ENCODE data around the gene AEN. TPM values are rescaled to one million over a fixed set of nuclear protein-coding genes. Genes with fewer than 3 reads are reported as not detected.

Gene AEN
- polyA plus RNA-seq, 2 of the 4 experiments (the other 2 are of a cell fraction), result 57.2 to 74.9 TPM

GRCh38 chr15:88638626-88639372 lies 17.7 kb downstream of the AEN start, which contains the start of gene ISG20:
Gene ISG20, plus strand, starts transcription at chr15:88639016. Its CDS starts 351 bp downstream, at chr15:88639367.
- ChIA-PET CTCF (interaction anchor here (0.6 to 1.6 kb wide), 13 partner anchors 9 to 241 kb away, joined by 3 to 6 read pairs (median 4); no protein-coding TSS in a partner anchor), POLR2A (interaction anchor here (0.6 to 1.4 kb wide), 4 partner anchors 144 to 452 kb away, joined by 3 to 17 read pairs (median 8); partner anchors contain the start of genes MRPL46 and MRPS11)
- DNase-seq (ENCODE audit: low read depth in 1 of 2, low spot score in 1 of 2) (peak; percentile 98 to 100), FAIRE-seq (peak; percentile 91), ATAC-seq (peak; percentile 80 to 92)
- H3K4me3 ChIP-seq, result peak within 1 kb of the TSS; percentile 31
- H3K27ac ChIP-seq, result peak within 1 kb of the TSS; percentile 87 to 92
- H3K9me3 ChIP-seq, result no peaks in the 10 kb centered on the region
- H3K4me1 ChIP-seq, result peaks cover 55% of the 10 kb centered on the region
- 5% methylated on average over 27 of the region's 27 CpGs for WGBS (ENCODE audit: missing lambda C conversion rate)
- H3K4me2 ChIP-seq, result peak within 1 kb of the TSS; percentile 81
- TF ChIP-seq RARB (CRISPR knock-in tag; IDR thresholded peaks at IDR 0.05) (no peak), POLR2AphosphoS2 (conservative IDR thresholded peaks at IDR 0.05; ENCODE audit: low read length) (0 out of 2 replicates have a peak, but pooled peaks have one; percentile 54), RNF2 (IDR thresholded peaks at IDR 0.05; ENCODE audit: borderline replicate concordance, low read depth) (no peak), MAX (IDR thresholded peaks at IDR 0.05) (peak; percentile 99), FOXS1 (CRISPR knock-in tag; IDR thresholded peaks at IDR 0.05) (peak; percentile 72; the same call in 1 of the 2 replicates), HOXA7 (CRISPR knock-in tag; IDR thresholded peaks at IDR 0.05) (peak; percentile 29; the same call in 1 of the 2 replicates), PHF8 (IDR thresholded peaks at IDR 0.05; ENCODE audit: borderline replicate concordance, low read depth) (no peak), CBX2 (IDR thresholded peaks at IDR 0.05; ENCODE audit: borderline replicate concordance, low read depth) (no peak), KDM5A (IDR thresholded peaks at IDR 0.05) (no peak), BCL3 (IDR thresholded peaks at IDR 0.05) (peak; percentile 72; the same call in 2 of the 3 replicates), NFE2L2 (conservative IDR thresholded peaks at IDR 0.05; ENCODE audit: low read length) (no peak), EP300 (IDR thresholded peaks at IDR 0.05) (peak; percentile 61 to 83; a peak in 3 of 5 replicates), NPAS2 (CRISPR knock-in tag; IDR thresholded peaks at IDR 0.05; ENCODE audit: borderline replicate concordance) (peak; percentile 34; the same call in 1 of the 2 replicates), TP53 (CRISPR knock-in tag; IDR thresholded peaks at IDR 0.05) (no peak), HOXB5 (CRISPR knock-in tag; IDR thresholded peaks at IDR 0.05) (0 out of 2 replicates have a peak, but pooled peaks have one; percentile 39), MYC (IDR thresholded peaks at IDR 0.05; ENCODE audit: borderline replicate concordance, low read length) (peak; percentile 95), HEYL (CRISPR knock-in tag; IDR thresholded peaks at IDR 0.05) (0 out of 2 replicates have a peak, but pooled peaks have one; percentile 30), GATA3 (IDR thresholded peaks at IDR 0.05; ENCODE audit: borderline replicate concordance) (peak; percentile 85), BHLHE40 (IDR thresholded peaks at IDR 0.05; ENCODE audit: low read depth, low read length) (peak; percentile 62), MAZ (IDR thresholded peaks at IDR 0.05; ENCODE audit: borderline replicate concordance, low read depth, low read length) (peak; percentile 66; the same call in 1 of the 2 replicates), PBX3 (IDR thresholded peaks at IDR 0.05) (no peak), ZNF302 (CRISPR knock-in tag; IDR thresholded peaks at IDR 0.05) (no peak), CTCF (IDR thresholded peaks at IDR 0.05) (peak; percentile 44), HDAC2 (IDR thresholded peaks at IDR 0.05) (no peak), RAD21 (conservative IDR thresholded peaks at IDR 0.05 in 1 of 2, IDR thresholded peaks at IDR 0.05 in 1 of 2) (peak; percentile 10 to 51; a peak in 4 of 5 replicates), ZSCAN20 (CRISPR knock-in tag; IDR thresholded peaks at IDR 0.05) (peak; percentile 11; the same call in 1 of the 2 replicates), RCOR1 (IDR thresholded peaks at IDR 0.05; ENCODE audit: low read depth, low read length) (0 out of 2 replicates have a peak, but pooled peaks have one; percentile 34), EHF (CRISPR knock-in tag; IDR thresholded peaks at IDR 0.05) (no peak; the same call in none of the 2 replicates), SREBF2 (IDR thresholded peaks at IDR 0.05) (no peak), E2F6 (IDR thresholded peaks at IDR 0.05; ENCODE audit: borderline replicate concordance, low read depth) (peak; percentile 77; the same call in 1 of the 2 replicates), POLR2A (IDR thresholded peaks at IDR 0.05; ENCODE audit: low read length) (no peak), MAFK (IDR thresholded peaks at IDR 0.05; ENCODE audit: partially characterized antibody) (no peak), USF2 (IDR thresholded peaks at IDR 0.05) (peak; percentile 93), CHD2 (IDR thresholded peaks at IDR 0.05; ENCODE audit: low read length, partially characterized antibody) (peak; percentile 53), FOSL2 (IDR thresholded peaks at IDR 0.05) (peak; percentile 84), FOSL2 (CRISPR knock-in tag; IDR thresholded peaks at IDR 0.05) (peak; percentile 99)
